ENCODE data around the gene SFPQ. TPM values are rescaled to one million over a fixed set of nuclear protein-coding genes. Genes with fewer than 3 reads are reported as not detected.
A peak's percentile ranks its signal among the peaks of the same experiment; 100 is the strongest.

Gene SFPQ
- total RNA-seq, 1 donor from 2014 or later, result 241 TPM

DNA sequence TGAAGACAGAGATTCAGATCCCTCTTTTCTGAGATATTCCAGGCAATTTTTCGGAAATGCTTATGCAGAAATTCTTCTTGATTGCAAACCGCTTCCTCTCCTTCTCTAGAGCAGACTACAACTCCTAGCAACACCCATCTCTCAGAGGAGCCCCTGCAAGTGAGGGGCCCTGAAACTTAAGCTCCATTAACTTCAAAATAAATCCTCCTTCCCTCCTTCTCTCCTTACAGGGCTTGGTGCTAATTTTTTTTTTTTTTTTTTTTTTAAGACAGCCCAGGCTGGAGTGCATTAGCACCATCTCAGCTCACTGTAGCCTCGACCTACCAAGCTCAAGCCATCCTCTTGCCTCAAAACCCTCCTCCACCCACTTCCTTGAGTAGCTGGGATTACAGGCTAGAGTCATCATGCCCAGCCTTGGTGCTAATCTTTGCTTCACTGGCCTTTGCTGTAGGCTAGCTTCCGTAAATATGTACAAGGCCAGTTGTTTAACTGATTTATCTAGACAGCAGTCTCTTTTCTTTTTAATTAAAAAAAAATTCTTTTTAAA, 30.2 kb upstream of the SFPQ start:
- no peaks in the 10 kb centered on the region for H3K36me3 Mint-ChIP-seq (ENCODE audit: unreplicated experiment)
- TF ChIP-seq, protein P1, sequence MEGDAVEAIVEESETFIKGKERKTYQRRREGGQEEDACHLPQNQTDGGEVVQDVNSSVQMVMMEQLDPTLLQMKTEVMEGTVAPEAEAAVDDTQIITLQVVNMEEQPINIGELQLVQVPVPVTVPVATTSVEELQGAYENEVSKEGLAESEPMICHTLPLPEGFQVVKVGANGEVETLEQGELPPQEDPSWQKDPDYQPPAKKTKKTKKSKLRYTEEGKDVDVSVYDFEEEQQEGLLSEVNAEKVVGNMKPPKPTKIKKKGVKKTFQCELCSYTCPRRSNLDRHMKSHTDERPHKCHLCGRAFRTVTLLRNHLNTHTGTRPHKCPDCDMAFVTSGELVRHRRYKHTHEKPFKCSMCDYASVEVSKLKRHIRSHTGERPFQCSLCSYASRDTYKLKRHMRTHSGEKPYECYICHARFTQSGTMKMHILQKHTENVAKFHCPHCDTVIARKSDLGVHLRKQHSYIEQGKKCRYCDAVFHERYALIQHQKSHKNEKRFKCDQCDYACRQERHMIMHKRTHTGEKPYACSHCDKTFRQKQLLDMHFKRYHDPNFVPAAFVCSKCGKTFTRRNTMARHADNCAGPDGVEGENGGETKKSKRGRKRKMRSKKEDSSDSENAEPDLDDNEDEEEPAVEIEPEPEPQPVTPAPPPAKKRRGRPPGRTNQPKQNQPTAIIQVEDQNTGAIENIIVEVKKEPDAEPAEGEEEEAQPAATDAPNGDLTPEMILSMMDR (IDR thresholded peaks at IDR 0.05), result no peak
- no peaks in the 10 kb centered on the region for H3K9me3 Mint-ChIP-seq (ENCODE audit: unreplicated experiment)
- no peak overlapping the region for H3K4me3 Mint-ChIP-seq (ENCODE audit: unreplicated experiment)
- H3K27me3 Mint-ChIP-seq (ENCODE audit: unreplicated experiment), result peaks cover 11% of the 10 kb centered on the region
- H3K4me1 Mint-ChIP-seq (ENCODE audit: unreplicated experiment), result peaks cover 8% of the 10 kb centered on the region
- no peak overlapping the region for H3K27ac Mint-ChIP-seq (ENCODE audit: unreplicated experiment)
- no peak for DNase-seq (ENCODE audit: extremely low spot score, unreplicated experiment)

DNA sequence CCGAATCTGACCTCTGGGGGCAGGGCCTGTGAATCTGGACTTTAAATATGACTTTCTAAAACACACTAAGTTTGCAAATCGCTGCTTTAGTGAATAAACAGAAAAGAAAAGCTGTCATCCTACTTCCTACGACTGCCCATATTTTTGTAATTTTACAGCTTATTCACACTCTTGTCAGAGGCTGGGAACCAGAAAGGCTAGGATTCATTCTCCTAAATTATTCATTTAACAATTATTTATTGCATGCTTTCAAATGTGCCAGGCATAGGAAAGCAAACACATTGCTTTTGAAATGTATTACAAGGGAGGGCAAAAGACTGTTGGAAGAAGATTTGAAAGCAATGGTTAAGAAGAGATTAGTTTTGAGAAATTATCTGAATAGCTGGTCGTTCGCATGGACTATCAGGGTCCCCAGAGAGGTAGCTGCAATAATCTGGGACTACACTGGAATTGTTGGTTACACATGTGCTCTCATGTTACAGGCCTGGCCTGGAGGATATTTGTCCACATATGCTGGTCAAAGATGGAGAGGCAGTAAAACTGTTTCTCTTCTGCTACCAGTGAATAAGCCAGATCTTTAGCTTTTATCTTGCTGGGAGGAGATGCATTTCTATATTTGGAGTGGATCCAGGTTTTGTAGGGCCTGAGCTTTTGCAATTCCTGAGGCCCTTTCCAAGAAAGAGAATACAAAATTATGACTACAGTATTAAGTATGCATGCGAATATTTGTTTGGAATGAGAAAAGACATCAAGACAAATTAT, 29.6 kb upstream of the SFPQ start:
- Mint-ChIP-seq H3K9me3 (ENCODE audit: unreplicated experiment) (no peaks in the 10 kb centered on the region), H3K4me1 (ENCODE audit: unreplicated experiment) (peaks cover 8% of the 10 kb centered on the region), H3K36me3 (ENCODE audit: unreplicated experiment) (no peaks in the 10 kb centered on the region), H3K4me3 (ENCODE audit: unreplicated experiment) (no peak overlapping the region), H3K27ac (ENCODE audit: unreplicated experiment) (no peak overlapping the region), H3K27me3 (ENCODE audit: unreplicated experiment) (peaks cover 9% of the 10 kb centered on the region)
- TF ChIP-seq, protein P1 (IDR thresholded peaks at IDR 0.05), result no peak
- no peak for DNase-seq (ENCODE audit: extremely low spot score, unreplicated experiment)

DNA sequence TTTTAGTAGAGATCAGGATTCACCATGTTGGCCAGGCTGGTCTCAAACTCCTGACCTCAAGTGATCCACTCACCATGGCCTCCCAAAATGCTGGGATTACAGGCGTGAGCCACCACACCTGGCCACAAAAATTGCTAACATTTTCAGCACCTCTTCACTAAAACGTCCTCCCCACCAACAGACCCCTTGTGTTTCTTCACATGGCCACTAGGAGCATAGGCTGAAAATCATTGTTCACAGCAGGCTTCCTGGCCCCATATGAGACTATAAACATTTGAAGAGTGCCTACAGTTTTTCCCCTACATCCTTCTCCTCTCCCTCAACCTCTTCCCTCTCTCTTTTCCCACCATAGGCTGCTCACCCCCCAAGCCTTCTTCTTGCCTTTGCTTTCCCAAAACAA, 28.0 kb upstream of the SFPQ start:
- H3K27ac Mint-ChIP-seq (ENCODE audit: unreplicated experiment), result no peak overlapping the region
- no peaks in the 10 kb centered on the region for H3K27me3 Mint-ChIP-seq (ENCODE audit: unreplicated experiment)

GRCh38 chr1:35215346-35215745, 22.4 kb upstream of the SFPQ start:
- H3K9me3 Mint-ChIP-seq (ENCODE audit: unreplicated experiment), result no peaks in the 10 kb centered on the region

More for the DNA sequence above, 28.0 kb upstream of the SFPQ start:
- no peaks in the 10 kb centered on the region for H3K36me3 Mint-ChIP-seq (ENCODE audit: unreplicated experiment)
- peaks cover 8% of the 10 kb centered on the region for H3K4me1 Mint-ChIP-seq (ENCODE audit: unreplicated experiment)
- DNase-seq (ENCODE audit: extremely low spot score, unreplicated experiment), result no peak
- no peaks in the 10 kb centered on the region for H3K9me3 Mint-ChIP-seq (ENCODE audit: unreplicated experiment)
- TF ChIP-seq, protein P1 (IDR thresholded peaks at IDR 0.05), result peak; percentile 41
- H3K4me3 Mint-ChIP-seq (ENCODE audit: unreplicated experiment), result no peak overlapping the region

DNA sequence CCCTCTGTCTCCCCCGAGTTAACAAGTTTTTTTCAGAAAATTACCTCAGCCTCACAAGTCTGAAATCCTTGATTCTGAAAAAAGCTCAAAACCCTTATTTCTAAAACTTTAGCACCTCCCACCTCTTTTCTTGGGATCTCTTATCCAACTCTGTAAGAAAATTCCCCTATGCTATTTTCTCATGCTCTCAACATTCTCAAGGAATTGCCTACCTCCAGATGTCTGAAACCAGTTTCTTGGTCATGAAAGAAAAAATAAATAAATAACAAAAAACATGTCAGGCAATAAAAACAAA, 18.1 kb upstream of the SFPQ start:
- TF ChIP-seq, protein P1 (IDR thresholded peaks at IDR 0.05), result no peak

More at GRCh38 chr1:35215346-35215745, 22.4 kb upstream of the SFPQ start:
- no peak for DNase-seq (ENCODE audit: extremely low spot score, unreplicated experiment)
- TF ChIP-seq, protein P1 (IDR thresholded peaks at IDR 0.05), result no peak
- Mint-ChIP-seq H3K4me3 (ENCODE audit: unreplicated experiment) (no peak overlapping the region), H3K27ac (ENCODE audit: unreplicated experiment) (no peak overlapping the region), H3K36me3 (ENCODE audit: unreplicated experiment) (no peaks in the 10 kb centered on the region), H3K4me1 (ENCODE audit: unreplicated experiment) (no peaks in the 10 kb centered on the region), H3K27me3 (ENCODE audit: unreplicated experiment) (no peaks in the 10 kb centered on the region)

More for the DNA sequence above, 18.1 kb upstream of the SFPQ start:
- no peak for DNase-seq (ENCODE audit: extremely low spot score, unreplicated experiment)
- Mint-ChIP-seq H3K4me3 (ENCODE audit: unreplicated experiment) (no peak overlapping the region), H3K9me3 (ENCODE audit: unreplicated experiment) (no peaks in the 10 kb centered on the region), H3K27ac (ENCODE audit: unreplicated experiment) (no peak overlapping the region), H3K27me3 (ENCODE audit: unreplicated experiment) (no peaks in the 10 kb centered on the region), H3K36me3 (ENCODE audit: unreplicated experiment) (no peaks in the 10 kb centered on the region), H3K4me1 (ENCODE audit: unreplicated experiment) (no peaks in the 10 kb centered on the region)
